Non-pigmented ciliary epithelial cell (primary cell): ENCODE data around the gene FAM177B.
A peak's percentile ranks its signal among the peaks of the same experiment; 100 is the strongest.
"Not testable (repeated sequence)": the region's sequence is repeated elsewhere in the genome, so short reads cannot be mapped to it uniquely, and the experiment has no call there.

Source experiments
- DNase-seq: peaks from one replicate; pipeline ENCODE4 v3.0.0-alpha.2; 2010; ENCODE audit warnings: low read depth

FAM177B gene

GRCh38 chr1:222741630-222742457 is 4.8 kb downstream of the FAM177B start:
- DNase-seq = not testable (repeated sequence)

GRCh38 chr1:222749927-222750326 is 12.9 kb downstream of the FAM177B start:
- no peak for DNase-seq

- DNase-seq = no peak
Observed at GRCh38 chr1:222750651-222751050, 13.6 kb downstream of the FAM177B start.

- DNase-seq = no peak
Observed at GRCh38 chr1:222751255-222751654, 14.3 kb downstream of the FAM177B start.

- peak; percentile 58 for DNase-seq
Observed at GRCh38 chr1:222754366-222755139, 17.6 kb downstream of the FAM177B start.

DNA sequence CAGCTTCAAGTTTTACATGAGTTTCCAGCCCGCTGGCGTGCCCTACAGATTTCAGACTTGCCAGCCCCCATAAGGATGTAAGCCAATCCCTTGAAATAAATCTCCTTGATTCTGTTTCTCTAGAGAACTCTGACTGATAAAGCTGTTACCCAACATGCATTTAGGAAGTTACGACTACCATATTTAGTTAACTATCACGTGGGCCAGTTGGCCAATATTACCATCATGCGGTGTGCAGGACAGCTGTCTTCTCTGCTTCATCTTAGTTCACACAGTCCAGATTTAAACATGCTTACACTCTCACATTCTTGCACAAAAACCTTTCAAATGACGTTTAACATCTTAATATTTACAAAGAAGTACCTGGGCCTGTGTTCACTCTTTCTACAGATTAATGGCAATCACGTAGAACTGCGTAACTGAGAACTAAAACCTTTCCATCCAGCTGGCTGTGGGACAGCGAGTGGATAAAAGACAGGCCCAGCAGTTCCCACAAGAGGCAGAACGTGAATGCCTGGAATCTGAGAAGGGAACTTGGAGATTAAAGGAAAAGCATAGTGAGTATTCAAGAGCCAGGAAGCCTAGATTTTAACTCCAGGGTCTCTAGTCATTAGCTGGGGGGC is 20.8 kb downstream of the FAM177B start:
- DNase-seq = no peak

- no peak for DNase-seq
Observed at GRCh38 chr1:222759451-222760035, 22.5 kb downstream of the FAM177B start.

DNA sequence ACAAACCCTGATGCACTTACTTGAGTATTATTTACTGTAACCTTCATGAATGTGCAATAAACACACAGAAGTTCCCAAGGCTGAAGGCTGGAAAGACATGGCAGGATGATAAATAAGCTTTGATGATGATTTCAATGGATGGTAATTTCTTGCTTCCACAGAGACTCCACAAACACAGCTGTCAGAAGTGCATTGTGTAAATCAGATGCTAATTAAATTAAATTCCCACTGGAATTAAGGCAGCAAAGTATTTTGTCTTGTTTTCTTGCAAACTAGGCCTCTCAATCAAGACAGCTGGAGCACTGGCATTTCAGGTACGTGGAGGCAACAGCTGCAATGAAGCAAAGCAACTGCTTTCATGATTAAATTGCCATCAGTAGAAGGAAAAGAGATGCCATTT is 24.1 kb downstream of the FAM177B start:
- no peak for DNase-seq

- not testable (repeated sequence) for DNase-seq
Observed at GRCh38 chr1:222762178-222762577, 25.2 kb downstream of the FAM177B start.

- no peak for DNase-seq
Observed at GRCh38 chr1:222767152-222767571, 30.2 kb downstream of the FAM177B start.

DNA sequence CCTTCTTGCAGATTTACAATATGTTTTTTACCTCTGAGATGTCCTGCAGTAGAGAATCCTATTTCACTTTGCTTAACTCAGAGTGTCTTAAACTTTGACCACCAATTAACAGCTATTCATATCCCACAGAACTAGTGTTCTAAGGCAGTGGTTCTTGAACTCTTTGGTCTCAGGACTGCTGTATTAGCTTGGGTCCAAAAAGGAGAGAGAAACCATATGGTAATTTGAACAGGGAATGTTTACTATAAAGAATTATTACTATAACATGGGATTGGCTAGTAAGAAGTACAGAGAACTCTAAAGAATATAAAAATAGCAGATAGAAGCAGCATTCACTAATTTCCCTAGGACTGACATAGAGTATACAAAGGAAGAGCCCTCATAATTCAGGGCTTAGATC is 31.6 kb downstream of the FAM177B start:
- DNase-seq = no peak

GRCh38 chr1:222769181-222769580 is 32.2 kb downstream of the FAM177B start:
- no peak for DNase-seq

DNA sequence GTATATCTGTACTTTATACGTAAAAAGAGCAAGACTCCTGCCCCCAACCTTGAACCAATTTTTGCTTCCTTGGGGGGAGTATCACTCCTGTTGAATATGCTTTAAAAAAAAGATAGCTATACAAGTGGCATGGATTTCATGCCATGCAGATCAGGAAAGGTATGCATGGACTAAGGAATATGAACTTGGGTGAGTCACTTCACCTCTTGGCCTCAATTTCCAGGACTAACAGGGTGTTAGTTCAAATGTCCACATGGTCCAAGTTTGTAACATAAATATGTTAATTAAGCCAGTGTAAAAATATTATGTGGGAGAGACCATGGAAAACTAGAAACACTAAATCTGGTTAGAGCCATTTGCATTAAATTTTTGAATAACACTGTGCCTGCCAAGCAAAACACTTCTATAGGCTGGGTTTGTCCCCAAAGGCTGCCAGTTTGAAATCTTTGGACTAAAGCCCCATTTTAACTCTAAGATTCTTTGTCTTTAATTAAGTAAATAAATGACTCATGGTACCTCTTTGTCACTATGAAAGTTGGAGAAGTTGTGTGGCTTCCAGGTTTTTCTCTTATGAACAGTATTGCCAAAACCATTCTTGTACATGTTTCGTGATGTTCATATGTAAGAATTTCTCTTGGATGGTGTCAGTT is 33.1 kb downstream of the FAM177B start:
- DNase-seq = no peak

DNA sequence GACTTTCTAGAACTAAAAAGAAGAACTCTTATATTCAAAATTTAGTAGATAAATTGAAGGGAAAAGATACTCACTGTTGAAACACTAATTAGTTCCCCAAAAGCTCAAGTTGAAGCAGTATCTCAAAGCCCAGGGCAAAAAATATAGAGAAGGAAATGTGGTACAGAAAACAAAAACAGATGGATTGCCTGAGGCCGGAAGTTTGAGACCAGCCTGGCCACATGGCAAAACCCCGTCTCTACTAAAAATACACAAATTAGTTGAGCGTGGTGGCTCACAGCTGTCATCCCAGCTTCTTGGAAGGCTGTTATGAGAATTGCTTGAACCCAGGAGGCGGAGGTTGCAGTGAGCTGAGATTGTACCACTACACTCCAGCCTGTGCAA is 36.0 kb downstream of the FAM177B start:
- no peak for DNase-seq

DNA sequence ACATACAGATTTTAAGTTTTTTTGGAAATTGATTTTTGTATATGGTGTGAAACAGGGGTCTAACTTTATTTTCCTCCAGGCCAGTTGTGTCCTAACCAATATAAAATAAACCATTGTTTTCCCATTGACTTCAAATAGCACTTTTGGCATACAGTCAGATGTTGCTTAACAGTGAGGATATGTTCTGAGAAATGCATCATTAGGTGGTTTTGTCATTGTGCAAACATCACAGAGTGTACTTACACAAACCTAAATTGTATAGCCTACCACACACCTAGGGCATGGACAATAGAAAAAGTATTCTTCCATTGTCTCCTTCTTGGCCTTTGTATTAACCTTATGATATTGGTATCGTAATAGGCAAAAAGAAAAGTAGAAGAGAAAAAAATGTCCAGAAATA is 40.5 kb downstream of the FAM177B start:
- DNase-seq = no peak

GRCh38 chr1:222777977-222778376 is 41.0 kb downstream of the FAM177B start:
- DNase-seq = no peak

- no peak for DNase-seq
Observed at GRCh38 chr1:222781251-222781650, 44.2 kb downstream of the FAM177B start.

GRCh38 chr1:222783051-222783450 is 46.0 kb downstream of the FAM177B start:
- DNase-seq = no peak

GRCh38 chr1:222784371-222784770 is 47.4 kb downstream of the FAM177B start:
- DNase-seq = no peak

DNA sequence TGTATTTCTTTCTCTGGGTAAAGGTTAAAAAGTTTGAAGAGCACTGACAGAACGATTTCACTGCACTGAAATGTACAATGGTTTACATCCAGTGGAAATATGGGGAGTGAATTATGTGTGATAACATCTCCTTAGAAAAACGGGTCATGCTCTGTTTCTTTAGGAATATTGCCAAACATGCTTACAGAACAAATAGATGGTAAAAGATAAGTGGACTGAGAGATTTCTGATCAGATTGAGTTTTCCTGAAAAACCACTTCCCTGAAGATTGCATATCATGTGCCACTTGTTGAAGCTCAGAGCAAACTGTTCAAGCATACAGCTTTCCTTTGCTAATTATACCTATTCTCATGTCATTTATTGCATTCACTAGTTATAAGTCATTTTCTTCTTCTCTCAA is 47.9 kb downstream of the FAM177B start:
- DNase-seq = no peak

- DNase-seq = no peak
Observed at GRCh38 chr1:222785529-222785928, 48.5 kb downstream of the FAM177B start.

GRCh38 chr1:222786121-222786520 is 49.1 kb downstream of the FAM177B start:
- DNase-seq = no peak
